ENCODE results near the gene TJAP1. TPM values are rescaled to one million over a fixed set of nuclear protein-coding genes. Genes with fewer than 3 reads are reported as not detected.
A peak's percentile ranks its signal among the peaks of the same experiment; 100 is the strongest.
"Not testable (repeated sequence)": the region's sequence is repeated elsewhere in the genome, so short reads cannot be mapped to it uniquely, and the experiment has no call there.

Gene TJAP1
- total RNA-seq, 1 donor from 2014 or later, result 11.8 TPM

GRCh38 chr6:43488667-43489276, 11.4 kb downstream of the TJAP1 start:
- DNase-seq, result no peak

GRCh38 chr6:43489277-43490072, 12.1 kb downstream of the TJAP1 start:
- peak; percentile 21 for DNase-seq

GRCh38 chr6:43490523-43490939, 13.2 kb downstream of the TJAP1 start:
- no peak for DNase-seq

- no peak for DNase-seq
These were observed 14.6 kb downstream of the TJAP1 start for GRCh38 chr6:43491750-43492661.

GRCh38 chr6:43492673-43493072, 15.3 kb downstream of the TJAP1 start:
- no peak for DNase-seq

- DNase-seq, result no peak
These were observed 15.9 kb downstream of the TJAP1 start for GRCh38 chr6:43493230-43493629.

GRCh38 chr6:43493833-43494232, 16.5 kb downstream of the TJAP1 start:
- DNase-seq, result no peak

GRCh38 chr6:43494321-43494720, 17.0 kb downstream of the TJAP1 start:
- no peak for DNase-seq

- DNase-seq, result no peak
These were observed 17.4 kb downstream of the TJAP1 start for GRCh38 chr6:43494766-43495165.

GRCh38 chr6:43495409-43495941, 18.1 kb downstream of the TJAP1 start:
- DNase-seq, result no peak

- DNase-seq, result no peak
These were observed 19.2 kb downstream of the TJAP1 start for GRCh38 chr6:43496370-43497128.

- DNase-seq, result no peak
These were observed 19.7 kb downstream of the TJAP1 start for GRCh38 chr6:43497129-43497396.

GRCh38 chr6:43497689-43498088, 20.3 kb downstream of the TJAP1 start:
- no peak for DNase-seq

- not testable (repeated sequence) for DNase-seq
These were observed 20.9 kb downstream of the TJAP1 start for GRCh38 chr6:43498291-43498690.

- DNase-seq, result no peak
These were observed 21.9 kb downstream of the TJAP1 start for GRCh38 chr6:43499028-43499815.

GRCh38 chr6:43500921-43501320, 23.6 kb downstream of the TJAP1 start:
- DNase-seq, result no peak

- DNase-seq, result no peak
These were observed 25.3 kb downstream of the TJAP1 start for GRCh38 chr6:43502666-43503065.

- no peak for DNase-seq
These were observed 26.1 kb downstream of the TJAP1 start for GRCh38 chr6:43503443-43503842.

GRCh38 chr6:43504756-43505593, 27.6 kb downstream of the TJAP1 start:
- DNase-seq, result no peak

- no peak for DNase-seq
These were observed 28.3 kb downstream of the TJAP1 start for GRCh38 chr6:43505718-43506117.

Measured in skin of body (tissue), 2 donors.